Esophagus (tissue), 2 donors: Measurements from ENCODE around the gene GSTO2. TPM values are rescaled to one million over a fixed set of nuclear protein-coding genes. Genes with fewer than 3 reads are reported as not detected.

ENCODE experiments used
- H3K27ac ChIP-seq, 2 donors: one replicate each; pipeline ENCODE4 v1.5.1; 2013; ENCODE audit warnings: low read depth in 2 of 2, mild to moderate bottlenecking in 2 of 2, inconsistent platforms in 1 of 2, low read length in 1 of 2, moderate library complexity in 1 of 2
- H3K27me3 ChIP-seq, 2 donors: one replicate each; pipeline ENCODE4 v1.6.1; 2013; ENCODE audit warnings: low read length in 2 of 2, control low read depth in 1 of 2, mild to moderate bottlenecking in 1 of 2; ENCODE audit not compliant: insufficient read depth in 2 of 2, control insufficient read depth in 1 of 2
- H3K36me3 ChIP-seq, 2 donors: one replicate each; pipeline ENCODE4 v1.6.1; 2013; ENCODE audit warnings: low read length in 1 of 2; ENCODE audit not compliant: control insufficient read depth in 2 of 2, insufficient read depth in 2 of 2
- H3K4me1 ChIP-seq, 2 donors: one replicate each; pipeline ENCODE4 v1.6.1; 2013; ENCODE audit warnings: low read length in 1 of 2; ENCODE audit not compliant: control insufficient read depth in 2 of 2, insufficient read depth in 2 of 2
- H3K4me3 ChIP-seq, 2 donors: one replicate each; pipeline ENCODE4 v1.5.1; 2013; ENCODE audit warnings: low read length in 2 of 2, mild to moderate bottlenecking in 2 of 2, low read depth in 1 of 2, moderate library complexity in 1 of 2
- H3K9me3 ChIP-seq, 2 donors: one replicate each; pipeline ENCODE4 v1.6.1; 2013; ENCODE audit warnings: mild to moderate bottlenecking in 2 of 2, low read depth in 1 of 2, low read length in 1 of 2, moderate library complexity in 1 of 2; ENCODE audit not compliant: control insufficient read depth in 2 of 2, insufficient read depth in 1 of 2
- WGBS, 2 donors: extraction: QIAGEN DNeasy Blood & Tissue Kit; methylation state at CpG; one replicate each; pipeline ENCODE4 v1.1.7; 2013; 5-methylcytosine and 5-hydroxymethylcytosine counted together
- polyA plus RNA-seq, 2 donors: library from polyadenylated mRNA; stranded (reverse); fragments of 200-250 nt; gene quantifications; one replicate each; pipeline ENCODE4 v1.2.3, GENCODE V29; 2013
- donor health status: healthy with polysubstance abuse.
- donor health status: Bipolar disorder and iron deficiency.

GSTO2 gene
- polyA plus RNA-seq, 2 donors = 19.9 to 20.3 TPM

DNA sequence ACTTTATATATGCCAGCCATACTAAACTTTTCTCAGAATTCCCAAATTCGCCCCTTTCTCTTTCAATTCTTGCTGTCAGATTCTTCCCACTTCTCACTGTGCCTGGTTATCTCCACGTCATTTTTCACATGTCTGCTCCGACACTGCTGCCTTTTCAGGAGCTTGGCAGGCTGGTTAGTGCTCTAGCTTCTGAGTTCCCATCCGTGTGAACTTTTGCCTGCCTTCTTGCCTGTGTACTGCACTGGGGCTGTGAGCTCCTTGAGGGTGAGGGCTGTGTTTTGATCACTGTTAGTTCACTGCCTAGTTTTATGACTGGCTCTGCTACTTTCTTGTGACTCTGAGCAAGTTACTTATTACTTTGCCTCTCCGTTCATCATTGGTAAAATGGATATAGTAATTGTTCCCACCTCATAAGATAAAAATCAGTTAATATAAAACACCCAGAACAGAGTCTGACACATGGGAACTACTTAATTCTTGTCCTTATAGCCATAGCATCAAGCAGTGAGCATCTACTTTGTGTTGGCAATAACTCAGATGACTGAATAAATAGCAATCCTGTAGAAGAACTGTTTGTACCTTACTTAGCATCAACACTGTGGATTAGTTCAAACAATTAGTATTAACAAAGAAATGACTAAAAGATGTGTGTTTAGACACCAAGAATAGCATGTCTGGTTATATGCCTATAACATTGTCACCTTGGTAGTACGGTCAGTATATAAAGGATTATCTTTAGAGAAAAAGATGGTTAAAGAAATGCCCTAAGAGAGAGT, 8.8 kb upstream of the GSTO2 start:
- H3K36me3 ChIP-seq = peaks cover 3 to 12% of the 10 kb centered on the region in 2 donors

DNA sequence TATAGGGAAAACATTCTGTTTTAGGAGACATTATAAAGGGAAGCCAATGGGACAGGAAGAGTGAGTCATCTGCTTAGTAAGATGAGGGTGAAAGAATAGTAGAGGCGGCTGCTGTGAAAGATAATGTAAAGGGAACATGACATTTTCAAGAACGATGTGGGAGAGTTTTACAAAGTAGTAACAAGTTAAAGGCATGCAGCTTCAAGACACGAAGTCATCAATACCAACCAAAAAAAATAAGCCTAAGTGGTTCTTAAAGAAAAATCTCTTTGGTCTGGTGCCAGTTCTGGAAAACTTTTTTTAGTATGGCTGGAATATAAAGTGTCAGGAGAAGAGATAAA, 8.2 kb upstream of the GSTO2 start:
- Histone ChIP-seq H3K9me3 (no peaks in the 10 kb centered on the region), H3K36me3 (peaks cover 3 to 12% of the 10 kb centered on the region in 2 donors), H3K27me3 (no peaks in the 10 kb centered on the region), H3K27ac (peak overlapping the region in 1 of 2 donors; percentile 64), H3K4me1 (peaks cover 0 to 3% of the 10 kb centered on the region in 2 donors), H3K4me3 (no peak overlapping the region)
- WGBS, 2 donors = 16 to 30% methylated on average over 3 of the region's 3 CpGs

More for the DNA sequence above, 8.8 kb upstream of the GSTO2 start:
- Histone ChIP-seq H3K9me3 (no peaks in the 10 kb centered on the region), H3K4me3 (no peak overlapping the region), H3K27me3 (no peaks in the 10 kb centered on the region), H3K4me1 (peaks cover 0 to 3% of the 10 kb centered on the region in 2 donors), H3K27ac (peak overlapping the region; percentile 64 to 84)
- 50 to 57% methylated on average over 6 of the region's 6 CpGs for WGBS, 2 donors

DNA sequence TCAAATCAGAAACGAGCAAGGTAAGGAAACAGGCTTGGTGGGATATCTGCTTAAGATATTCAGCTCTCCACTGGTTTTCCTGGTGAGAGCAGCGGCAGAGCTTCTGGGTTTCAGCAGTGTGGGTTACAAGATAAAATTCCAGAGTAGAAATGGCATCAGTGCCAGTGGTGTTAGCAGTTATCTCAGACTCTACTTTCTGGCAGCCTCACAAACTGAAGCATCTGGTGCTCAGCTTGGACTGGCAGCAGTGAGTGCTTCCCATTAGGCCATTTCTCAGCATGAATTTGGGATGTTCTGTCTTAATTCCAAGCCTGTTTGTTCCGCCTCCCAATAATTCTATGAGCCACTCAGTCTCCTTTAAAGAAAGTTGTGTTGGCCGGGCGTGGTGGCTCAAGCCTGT, 6.9 kb upstream of the GSTO2 start:
- H3K9me3 ChIP-seq = no peaks in the 10 kb centered on the region
- peaks cover 0 to 3% of the 10 kb centered on the region in 2 donors for H3K4me1 ChIP-seq
- no peak overlapping the region for H3K27ac ChIP-seq
- H3K4me3 ChIP-seq = no peak overlapping the region
- H3K36me3 ChIP-seq = peaks cover 3 to 15% of the 10 kb centered on the region in 2 donors
- H3K27me3 ChIP-seq = no peaks in the 10 kb centered on the region
- 86 to 89% methylated on average over 5 of the region's 5 CpGs for WGBS, 2 donors

DNA sequence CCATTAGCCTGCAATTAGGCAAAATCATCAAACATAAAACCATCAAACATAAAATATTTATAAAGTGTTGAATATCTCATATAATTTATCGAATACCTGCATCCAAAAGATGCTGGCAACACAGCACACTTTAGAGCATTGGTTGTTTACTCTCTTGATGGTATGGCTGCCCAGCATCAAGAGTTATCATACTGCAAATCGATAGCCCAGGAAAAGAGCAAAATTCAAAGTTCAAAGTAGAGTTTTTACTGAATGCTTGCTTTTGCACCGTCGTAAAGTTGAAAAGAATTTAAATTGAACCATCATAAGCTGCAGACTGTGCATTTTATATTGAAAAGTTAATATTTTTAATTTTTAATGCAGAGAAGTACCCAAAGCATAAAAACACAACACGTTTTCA, 4.2 kb upstream of the GSTO2 start:
- Histone ChIP-seq H3K9me3 (no peaks in the 10 kb centered on the region), H3K36me3 (peaks cover 3 to 12% of the 10 kb centered on the region in 2 donors), H3K4me3 (no peak overlapping the region), H3K27ac (no peak overlapping the region), H3K27me3 (no peaks in the 10 kb centered on the region), H3K4me1 (peaks cover 0 to 3% of the 10 kb centered on the region in 2 donors)
- WGBS, 2 donors = 83 to 91% methylated on average over 5 of the region's 5 CpGs

DNA sequence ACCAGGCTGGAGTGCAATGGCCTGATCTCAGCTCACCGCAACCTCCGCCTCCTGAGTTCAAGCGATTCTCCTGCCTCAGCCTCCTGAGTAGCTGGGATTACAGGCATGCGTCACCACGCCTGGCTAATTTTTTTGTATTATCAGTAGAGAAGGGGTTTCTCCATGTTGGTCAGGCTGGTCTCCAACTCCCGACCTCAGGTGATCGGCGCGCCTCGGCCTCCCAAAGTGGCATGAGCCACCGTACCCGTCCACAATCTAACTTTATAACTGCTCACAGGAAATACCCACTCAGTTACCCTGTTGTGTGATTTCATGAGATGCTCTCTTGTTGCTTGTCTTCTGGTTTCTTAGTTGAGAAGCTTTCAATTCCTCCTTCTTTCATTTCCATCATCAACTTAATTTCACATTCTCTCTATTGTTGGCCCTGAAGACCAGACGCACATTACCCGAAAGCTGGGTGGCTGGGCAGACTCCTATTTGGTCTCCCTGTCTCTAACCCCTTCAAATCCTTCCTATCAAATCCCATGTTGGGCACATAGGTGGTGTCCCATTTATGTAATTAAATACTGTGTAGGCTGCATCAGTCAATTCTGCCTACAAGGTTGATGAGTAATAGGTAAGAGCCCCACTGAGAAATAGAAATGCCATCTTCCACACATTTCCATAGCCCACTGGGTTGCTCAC, 1.1 kb upstream of the GSTO2 start:
- Histone ChIP-seq H3K27ac (peak overlapping the region in 1 of 2 donors; percentile 13), H3K9me3 (no peaks in the 10 kb centered on the region), H3K4me1 (no peaks in the 10 kb centered on the region), H3K36me3 (peaks cover 0 to 4% of the 10 kb centered on the region in 2 donors), H3K27me3 (no peaks in the 10 kb centered on the region), H3K4me3 (peak overlapping the region; percentile 61 to 77)
- 81 to 87% methylated on average over 14 of the region's 14 CpGs for WGBS, 2 donors

DNA sequence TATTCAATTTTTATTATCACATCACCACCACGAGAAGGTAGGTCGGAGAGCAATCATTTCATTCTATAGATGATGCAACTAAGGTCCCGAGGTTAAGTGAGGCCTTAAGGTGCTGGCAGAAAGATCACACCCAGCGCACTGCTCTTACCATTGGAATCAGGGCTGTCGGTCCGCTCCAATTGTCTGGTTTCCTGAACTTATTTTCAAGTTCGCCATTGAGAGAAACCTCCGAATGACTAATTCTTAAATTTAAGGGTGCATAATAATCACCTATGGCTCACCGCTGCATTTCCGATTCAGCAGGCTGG, 625 bp upstream of the GSTO2 start:
- peak overlapping the region; percentile 84 to 86 for H3K27ac ChIP-seq
- 8 to 10% methylated on average over 10 of the region's 10 CpGs for WGBS, 2 donors
- H3K27me3 ChIP-seq = no peaks in the 10 kb centered on the region
- H3K4me1 ChIP-seq = no peaks in the 10 kb centered on the region
- no peaks in the 10 kb centered on the region for H3K9me3 ChIP-seq
- H3K36me3 ChIP-seq = peaks cover 0 to 4% of the 10 kb centered on the region in 2 donors
- peak overlapping the region; percentile 61 to 77 for H3K4me3 ChIP-seq

DNA sequence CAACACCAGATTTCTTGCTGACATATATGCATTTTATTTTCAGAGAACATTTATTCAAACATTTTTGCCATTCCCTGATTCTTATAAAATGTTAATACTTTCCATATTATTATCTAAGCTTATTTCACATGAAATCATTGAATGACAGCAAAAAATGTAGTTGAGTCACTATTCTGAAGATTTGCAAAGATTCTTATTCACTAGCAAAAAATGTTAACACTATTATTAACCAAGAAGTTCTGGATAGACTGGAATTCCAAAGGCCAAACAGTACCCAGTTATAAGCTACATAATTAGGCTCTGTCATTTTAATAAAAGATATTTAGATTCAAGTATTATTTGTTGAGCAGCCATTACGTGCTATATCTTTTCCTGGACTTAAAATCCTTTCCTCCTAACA, 4.3 kb downstream of the GSTO2 start:
- 81 to 85% methylated on average over 1 of the region's 1 CpG for WGBS, 2 donors
- no peaks in the 10 kb centered on the region for H3K27me3 ChIP-seq

DNA sequence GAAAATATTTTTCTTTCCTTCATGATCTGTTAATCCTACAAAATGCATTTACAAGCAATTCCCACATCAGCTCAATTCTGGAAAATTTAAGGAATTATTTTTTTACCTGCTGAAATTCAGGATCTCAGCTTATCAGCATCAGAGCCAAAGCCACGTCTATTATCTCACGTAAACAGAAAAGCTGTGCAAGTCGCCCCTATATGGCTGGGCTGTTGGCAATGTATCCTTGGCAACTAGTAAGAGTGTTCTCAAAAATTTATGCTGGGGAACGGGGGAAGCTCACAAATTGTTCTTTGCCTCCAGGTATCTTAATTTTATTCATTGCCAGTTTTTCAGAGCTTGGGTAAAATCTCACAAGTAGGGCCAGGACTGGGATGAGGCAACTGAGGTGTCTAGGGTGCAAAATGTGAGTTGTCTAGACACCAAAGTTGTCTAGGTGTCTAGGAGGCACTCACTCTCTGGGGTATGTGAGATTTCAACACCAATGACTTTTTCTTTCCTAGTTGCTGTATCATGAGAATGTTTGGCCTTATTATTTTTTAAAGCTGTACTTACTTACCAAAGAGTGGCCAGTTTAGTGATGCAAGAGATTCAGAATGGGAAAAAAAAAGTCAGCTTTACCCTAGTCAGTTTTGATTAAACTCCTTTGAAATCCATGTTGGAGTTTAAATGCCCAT, 5.1 kb downstream of the GSTO2 start:
- Histone ChIP-seq H3K4me1 (no peaks in the 10 kb centered on the region), H3K9me3 (no peaks in the 10 kb centered on the region), H3K27me3 (no peaks in the 10 kb centered on the region), H3K4me3 (no peak overlapping the region), H3K27ac (no peak overlapping the region), H3K36me3 (no peaks in the 10 kb centered on the region)
- WGBS, 2 donors = 62 to 72% methylated on average over 4 of the region's 4 CpGs

More for the DNA sequence above, 4.3 kb downstream of the GSTO2 start:
- Histone ChIP-seq H3K4me3 (no peak overlapping the region), H3K27ac (no peak overlapping the region), H3K4me1 (no peaks in the 10 kb centered on the region), H3K9me3 (no peaks in the 10 kb centered on the region), H3K36me3 (no peaks in the 10 kb centered on the region)

DNA sequence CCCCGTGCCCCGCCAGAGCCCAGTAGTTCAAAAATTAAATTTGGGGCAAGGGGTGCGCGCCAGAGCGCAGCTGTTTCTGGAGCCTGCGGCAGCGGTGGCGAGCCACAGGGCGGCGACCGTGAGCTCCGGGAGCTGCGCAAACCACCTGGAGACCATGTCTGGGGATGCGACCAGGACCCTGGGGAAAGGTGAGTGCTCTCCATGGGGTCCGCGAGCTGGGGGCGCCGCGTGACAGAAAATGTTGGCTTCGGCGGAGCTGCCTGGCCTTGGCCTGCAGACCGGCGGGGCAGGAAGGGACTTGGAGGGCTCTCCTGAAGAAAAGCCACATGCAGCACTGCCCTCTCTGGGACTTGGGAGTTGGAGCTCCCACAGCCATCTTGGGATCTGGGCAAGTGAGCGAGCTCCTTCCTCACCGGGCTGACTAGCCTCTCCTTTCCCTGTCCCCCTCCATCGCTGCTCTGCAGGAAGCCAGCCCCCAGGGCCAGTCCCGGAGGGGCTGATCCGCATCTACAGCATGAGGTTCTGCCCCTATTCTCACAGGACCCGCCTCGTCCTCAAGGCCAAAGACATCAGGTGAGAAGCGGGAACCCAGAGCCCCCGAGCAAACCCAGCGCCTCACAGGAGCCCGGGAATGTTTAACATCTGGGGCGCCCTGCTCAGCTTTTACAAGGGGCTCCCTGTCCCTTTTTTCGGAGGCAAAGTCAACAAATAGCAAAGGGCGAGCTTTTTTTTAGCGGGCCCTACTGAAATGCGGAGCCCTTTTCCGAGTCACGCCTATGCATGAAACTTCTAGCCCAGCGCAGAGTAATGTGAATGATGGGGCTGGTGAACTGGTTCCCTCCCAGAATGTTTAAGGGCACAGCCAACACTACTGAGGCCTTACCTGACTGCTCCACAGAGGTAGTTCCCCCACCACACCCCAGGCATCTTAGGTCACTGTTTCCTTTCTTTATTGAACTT, 6.1 kb downstream of the GSTO2 start:
- WGBS, 2 donors = 14 to 19% methylated on average over 42 of the region's 42 CpGs
- Histone ChIP-seq H3K27ac (peak overlapping the region in 1 of 2 donors; percentile 62), H3K9me3 (no peaks in the 10 kb centered on the region), H3K27me3 (no peaks in the 10 kb centered on the region), H3K36me3 (no peaks in the 10 kb centered on the region), H3K4me3 (peak overlapping the region; percentile 50 to 67), H3K4me1 (no peaks in the 10 kb centered on the region)
